Heart left ventricle (tissue), 13 donors: ENCODE results near the gene ZNF74.

Experiments used
- CTCF ChIP-seq, 12 donors: fragments of 200-600 bp; sonication (generic) in 4 of 12; IDR thresholded peaks; one replicate each; pipeline versions ENCODE4 v1.5.0 to v1.8.0; 2018 to 2022; ENCODE audit warnings: antibody characterized with exemption in 12 of 12, mild to moderate bottlenecking in 5 of 12
- POLR2A ChIP-seq, 2 donors: fragments of 450-650 bp; IDR thresholded peaks; one replicate each; pipeline ENCODE4 v1.6.1; 2017; ENCODE audit warnings: antibody characterized with exemption in 2 of 2, mild to moderate bottlenecking in 2 of 2, moderate library complexity in 2 of 2
- donor health status: ischemic (EF 13 %, LVEDD 7.1; RV severe dilation, severe dysfunction).
- donor health status: DM: no; HTN: yes; CAD: no.
- donor health status: DM: no; HTN: no; CAD: no.
- donor health status: ischemic (EF 25% LVEDD 6.9; RV normal size, moderate dysfunction).
- donor health status: ischemic (EF 25% LVEDD 5.7; RV mildly dilated, moderate dysfunction).
- donor health status: ischemic (EF 35%, LVEDD 5.7; RV mildly dilated, moderate dysfunction).
- donor health status: nonischemic (EF 11% LVEDD 7.7; RV severe dilation, severe dysfunction).
- donor health status: DM: yes; HTN: yes; CAD: no.
- donor health status: PGD.
- donor health status: ischemic (EF 29% LVEDD 5.4; RV normal size, mild dysfunction).
- donor health status: nonischemic (EF 23%, LVEDD 6.1; RV moderate dilation, normal function).

GRCh38 chr22:20438678-20439492 is 44.9 kb downstream of the ZNF74 start:
- TF ChIP-seq CTCF (IDR thresholded peaks at IDR 0.05) (peak in 8 of 12 donors; percentile 7 to 44 (median 23)), POLR2A (IDR thresholded peaks at IDR 0.05) (no peak)
